Measurements from ENCODE around the gene STAM.
A peak's percentile ranks its signal among the peaks of the same experiment; 100 is the strongest.

STAM gene

GRCh38 chr10:17669185-17669872 lies 25.4 kb downstream of the STAM start:
- in situ Hi-C loops (cut with HindIII; ENCODE audit: low sequenced_read_pairs): no loop called here
- TF ChIP-seq CTCF (IDR thresholded peaks at IDR 0.05; ENCODE audit: low read depth, low read length): no peak
- no peak for DNase-seq (ENCODE audit: low read depth, low spot score)
- H3K4me3 ChIP-seq (ENCODE audit: low read depth, low read length): no peak overlapping the region

GRCh38 chr10:17671307-17671706 lies 27.4 kb downstream of the STAM start:
- no peak for DNase-seq (ENCODE audit: low read depth, low spot score)
- in situ Hi-C loops (cut with HindIII; ENCODE audit: low sequenced_read_pairs): no loop called here
- TF ChIP-seq CTCF (IDR thresholded peaks at IDR 0.05; ENCODE audit: low read depth, low read length): no peak
- H3K4me3 ChIP-seq (ENCODE audit: low read depth, low read length): no peak overlapping the region

GRCh38 chr10:17673471-17674061 lies 29.6 kb downstream of the STAM start:
- no peak for TF ChIP-seq CTCF (IDR thresholded peaks at IDR 0.05; ENCODE audit: low read depth, low read length)
- DNase-seq (ENCODE audit: low read depth, low spot score): peak; percentile 94
- in situ Hi-C loops (cut with HindIII; ENCODE audit: low sequenced_read_pairs): no loop called here
- no peak overlapping the region for H3K4me3 ChIP-seq (ENCODE audit: low read depth, low read length)

- TF ChIP-seq CTCF (IDR thresholded peaks at IDR 0.05; ENCODE audit: low read depth, low read length): no peak
- no peak for DNase-seq (ENCODE audit: low read depth, low spot score)
- no peak overlapping the region for H3K4me3 ChIP-seq (ENCODE audit: low read depth, low read length)
- in situ Hi-C loops (cut with HindIII; ENCODE audit: low sequenced_read_pairs): no loop called here
Observed at GRCh38 chr10:17674566-17674965, 30.6 kb downstream of the STAM start.

GRCh38 chr10:17675638-17676037 lies 31.7 kb downstream of the STAM start:
- in situ Hi-C loops (cut with HindIII; ENCODE audit: low sequenced_read_pairs): no loop called here
- no peak for DNase-seq (ENCODE audit: low read depth, low spot score)
- TF ChIP-seq CTCF (IDR thresholded peaks at IDR 0.05; ENCODE audit: low read depth, low read length): no peak
- no peak overlapping the region for H3K4me3 ChIP-seq (ENCODE audit: low read depth, low read length)

- TF ChIP-seq CTCF (IDR thresholded peaks at IDR 0.05; ENCODE audit: low read depth, low read length): no peak
Observed at GRCh38 chr10:17676919-17677318, 33.0 kb downstream of the STAM start.

More at GRCh38 chr10:17676919-17677318, 33.0 kb downstream of the STAM start:
- no peak for DNase-seq (ENCODE audit: low read depth, low spot score)
- no peak overlapping the region for H3K4me3 ChIP-seq (ENCODE audit: low read depth, low read length)
- in situ Hi-C loops (cut with HindIII; ENCODE audit: low sequenced_read_pairs): no loop called here

Measured in astrocyte of the spinal cord (primary cell).